ENCODE data around the gene KCNH2.
A peak's percentile ranks its signal among the peaks of the same experiment; 100 is the strongest.

KCNH2 gene

GRCh38 chr7:150974468-150975391 lies 3.4 kb downstream of the KCNH2 start:
- DNase-seq: peak; percentile 93

DNA sequence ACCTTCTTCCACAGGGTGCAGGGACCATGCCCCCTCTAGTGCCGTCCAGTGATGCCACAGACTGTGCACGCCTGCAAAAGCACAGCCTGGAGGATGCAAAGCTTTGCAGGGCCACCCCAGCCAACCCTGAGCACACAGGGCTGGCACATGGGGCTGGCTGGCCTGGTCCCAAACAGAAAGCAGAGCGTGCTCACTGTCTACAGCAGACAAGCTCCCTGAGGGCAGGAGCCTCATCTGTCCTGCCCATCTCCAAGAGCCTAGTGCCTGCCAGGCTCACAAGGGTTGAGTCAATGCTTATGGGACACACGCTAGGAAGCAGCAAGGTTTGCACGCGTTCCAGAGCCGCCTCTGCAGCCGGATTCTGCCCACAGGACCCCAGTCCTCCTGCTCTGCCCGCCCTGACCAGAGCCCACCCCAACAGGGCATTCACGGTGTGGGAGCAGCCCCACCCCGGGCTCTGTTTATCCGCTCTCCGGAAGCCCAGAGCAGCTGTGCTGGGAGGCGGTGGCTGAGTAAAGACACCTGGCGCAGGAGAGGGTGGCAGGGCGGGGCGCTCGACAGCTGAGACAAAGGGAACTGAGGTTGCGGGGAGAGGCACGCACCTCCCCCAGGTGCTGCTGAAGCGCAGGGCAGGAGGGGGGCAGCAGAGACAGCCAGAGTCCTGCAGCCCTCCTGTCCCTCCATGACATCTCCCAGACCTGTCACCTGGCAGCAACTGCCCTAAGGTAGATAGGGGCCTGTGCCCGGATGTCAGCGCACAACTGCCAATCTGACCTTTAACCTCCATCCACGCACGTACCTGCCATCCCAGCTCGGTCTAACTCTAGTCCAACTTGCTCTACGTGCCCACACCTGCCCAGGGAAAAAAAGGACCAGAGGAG lies 4.3 kb downstream of the KCNH2 start:
- DNase-seq: peak; percentile 89

GRCh38 chr7:150972741-150973140 lies 5.4 kb downstream of the KCNH2 start:
- DNase-seq: no peak

DNA sequence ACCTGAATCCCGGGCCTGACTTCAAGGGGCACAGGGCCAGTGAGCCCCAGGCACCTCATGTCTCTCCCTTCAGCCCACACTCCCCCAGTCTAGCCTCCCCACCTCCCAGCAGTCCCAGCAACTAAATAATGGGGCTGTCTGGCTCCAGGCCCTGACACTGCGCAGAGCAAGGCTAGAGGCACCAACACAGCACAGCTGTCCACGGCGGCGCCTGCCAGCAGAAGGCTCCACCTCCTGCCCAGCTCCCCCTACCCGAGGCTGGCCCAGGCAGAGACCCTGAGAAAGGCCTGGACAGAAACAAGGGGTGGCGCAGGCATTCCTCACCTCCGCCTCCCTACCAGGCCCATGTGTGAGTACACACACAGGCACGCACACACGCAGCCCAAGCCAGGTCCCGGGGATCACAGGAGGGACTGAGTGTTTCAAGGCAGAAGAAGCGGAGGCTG lies 6.1 kb downstream of the KCNH2 start:
- no peak for DNase-seq

- DNase-seq: peak; percentile 30
Measured at GRCh38 chr7:150971242-150972022, 6.7 kb downstream of the KCNH2 start.

GRCh38 chr7:150970424-150970823 lies 7.7 kb downstream of the KCNH2 start:
- DNase-seq: no peak

GRCh38 chr7:150969475-150969874 lies 8.6 kb downstream of the KCNH2 start:
- no peak for DNase-seq

DNA sequence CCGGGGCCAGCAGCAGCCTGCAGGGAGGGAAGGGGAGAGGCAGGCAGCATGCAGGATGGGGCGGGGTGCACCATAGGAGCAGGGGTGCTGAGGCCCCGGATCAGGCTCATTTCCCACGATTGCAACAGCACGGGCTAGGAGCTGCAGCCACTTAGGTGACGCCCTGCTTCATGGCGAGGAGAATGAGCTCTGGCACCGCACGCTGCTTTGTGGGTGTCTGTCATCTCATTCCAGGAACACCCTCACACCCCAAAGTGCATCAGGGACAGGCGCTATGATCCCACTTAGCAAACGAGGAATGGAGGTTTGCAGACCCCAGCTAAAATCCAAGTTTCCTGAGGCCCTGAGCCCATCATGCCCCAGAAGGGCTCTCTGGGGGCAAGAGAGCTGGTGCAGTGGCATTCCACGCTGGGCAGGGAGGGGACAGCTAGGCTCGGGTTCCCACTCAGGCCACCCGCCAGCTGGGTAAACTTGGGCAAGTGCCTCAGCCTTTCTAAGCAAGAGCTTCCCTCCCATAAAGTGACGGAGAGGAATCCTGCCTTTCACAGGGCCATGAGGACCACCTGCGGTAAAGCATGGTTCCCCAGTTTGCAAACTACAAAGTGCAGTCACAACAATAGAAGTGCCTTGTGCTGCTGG lies 9.3 kb downstream of the KCNH2 start:
- DNase-seq: no peak

DNA sequence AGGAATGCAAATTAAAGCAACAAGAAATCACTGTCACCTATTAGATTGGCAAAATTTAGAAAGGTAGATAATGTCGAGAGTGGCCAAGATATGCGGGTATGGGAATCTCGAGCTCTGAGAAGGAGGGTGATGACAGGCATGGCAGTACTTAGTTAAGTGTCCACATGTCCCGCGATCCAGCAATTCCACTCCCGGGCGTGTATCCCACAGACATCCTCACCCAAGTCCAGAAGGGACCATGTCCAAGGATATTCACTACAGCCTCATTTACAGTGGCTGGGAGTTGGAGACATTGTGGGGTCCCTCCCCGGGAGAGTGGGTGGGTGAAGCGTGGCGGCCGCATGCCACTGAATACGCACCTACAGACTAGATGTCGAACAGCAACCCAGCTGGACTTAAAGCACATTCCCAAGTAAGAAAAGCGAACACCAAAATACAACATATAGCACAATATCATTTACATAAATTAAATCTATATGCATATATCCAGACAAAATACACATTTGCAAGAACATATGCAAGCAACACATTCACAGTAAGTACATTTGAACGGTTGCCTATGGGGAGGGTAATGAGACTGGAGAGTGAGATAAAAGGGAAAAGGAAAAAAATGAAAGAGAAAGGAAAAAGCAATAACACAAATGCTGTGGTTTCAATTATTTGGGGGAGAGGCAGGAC lies 9.9 kb downstream of the KCNH2 start:
- no peak for DNase-seq

DNA sequence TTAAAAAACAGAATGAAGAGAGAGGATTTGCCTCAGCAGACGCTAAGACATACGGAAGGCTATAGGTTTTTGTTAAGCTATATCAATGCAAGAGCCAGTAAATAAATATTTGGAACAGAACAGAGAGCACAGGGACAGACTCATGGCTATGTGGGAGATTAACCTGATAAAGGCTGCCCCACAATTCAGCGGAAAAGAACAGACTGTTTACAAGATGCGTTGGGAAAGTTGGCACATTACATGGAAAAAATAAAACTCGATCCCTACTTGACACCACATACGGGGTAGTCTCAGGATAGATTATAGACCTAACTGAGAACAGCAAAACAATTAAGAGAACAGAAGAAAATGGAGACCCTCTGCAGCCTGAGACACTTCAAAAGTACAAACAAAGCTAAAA lies 10.8 kb downstream of the KCNH2 start:
- no peak for DNase-seq

GRCh38 chr7:150966002-150966401 lies 12.1 kb downstream of the KCNH2 start:
- peak; percentile 41 for DNase-seq

- no peak for DNase-seq
Measured at GRCh38 chr7:150965273-150965830, 12.8 kb downstream of the KCNH2 start.

DNA sequence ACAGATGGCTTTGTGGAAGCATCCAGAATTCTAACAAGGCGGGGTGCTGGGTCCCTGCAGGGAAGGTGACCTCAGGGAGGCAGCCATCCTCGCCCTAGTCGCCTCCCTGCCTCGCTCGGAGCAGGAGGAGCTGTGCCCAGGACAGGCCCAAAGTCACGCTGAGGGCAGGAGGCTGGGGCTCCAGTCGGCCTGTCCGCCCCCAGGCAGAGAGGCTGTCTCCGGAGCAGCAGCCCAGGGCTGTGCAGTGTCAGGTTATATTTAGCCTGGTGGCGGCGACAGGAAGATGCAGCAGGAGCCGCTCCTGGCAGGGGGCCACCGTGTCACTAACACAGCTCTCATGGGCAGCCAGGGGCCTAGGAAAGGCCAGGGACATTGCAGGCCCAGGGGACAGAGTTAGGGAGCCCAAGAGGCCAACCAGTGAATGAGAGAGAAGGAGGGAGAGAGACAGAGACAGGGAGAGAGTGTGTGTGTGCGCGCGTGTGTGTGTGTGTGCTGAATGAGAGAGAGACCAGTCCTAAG lies 13.5 kb downstream of the KCNH2 start:
- peak; percentile 91 for DNase-seq

- peak; percentile 25 for DNase-seq
Measured at GRCh38 chr7:150963707-150964559, 14.2 kb downstream of the KCNH2 start.

GRCh38 chr7:150962553-150963399 lies 15.3 kb downstream of the KCNH2 start:
- DNase-seq: peak; percentile 73

DNA sequence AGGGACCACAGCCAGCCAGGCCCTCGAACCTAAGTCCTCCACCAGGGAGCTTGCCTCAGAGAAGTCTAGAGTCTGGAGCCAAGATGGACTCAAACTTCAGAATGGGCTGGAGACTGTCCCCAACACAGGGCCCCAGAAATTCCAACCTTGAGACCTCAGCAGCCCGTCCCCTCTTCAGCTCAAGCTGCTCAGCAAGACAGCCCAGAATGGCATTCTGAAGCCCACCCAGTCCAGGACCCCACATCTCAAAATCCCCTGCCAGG lies 15.9 kb downstream of the KCNH2 start:
- DNase-seq: no peak

GRCh38 chr7:150961510-150962289 lies 16.4 kb downstream of the KCNH2 start:
- DNase-seq: no peak
